Endothelial cell of umbilical vein (primary cell): Measurements from ENCODE around the gene ARHGAP45. TPM values are rescaled to one million over a fixed set of nuclear protein-coding genes. Genes with fewer than 3 reads are reported as not detected.
A peak's percentile ranks its signal among the peaks of the same experiment; 100 is the strongest.

Source experiments
- BruUV-seq: library from RNA; stranded (reverse); fragments of 400-500 nt; replicated peaks from 2 replicates; lab custom pipeline; 2021; lab: Mats Ljungman, UMichigan
- CTCF ChIA-PET: fragments of 300-600, 350-600 bp; sonication (Branson Sonifier 250); formaldehyde crosslinking; loops from one replicate; lab custom pipeline; 2021; ENCODE audit warnings: antibody characterized with exemption, inconsistent platforms; lab: Charles Lee
- POLR2A ChIA-PET: fragments of 300-600, 350-600 bp; sonication (Branson Sonifier 250); formaldehyde crosslinking; loops from one replicate; lab custom pipeline; 2021; ENCODE audit warnings: antibody characterized with exemption, inconsistent platforms; lab: Charles Lee
- DNase-seq: peaks from one replicate; pipeline ENCODE4 v3.0.0-alpha.2; 2011; ENCODE audit warnings: low read depth, low spot score
- FAIRE-seq: peaks from 2 replicates; lab custom pipeline; 2011; peaks lifted over from hg19 to GRCh38; lab: Jason Lieb, UNC
- H2AFZ ChIP-seq: 2 replicates; pipeline ENCODE4 v1.6.0; 2012; ENCODE audit warnings: low read depth, low read length, control low read depth, inconsistent platforms
- H3K27ac ChIP-seq: 2 replicates; pipeline ENCODE4 v1.5.1; 2011; ENCODE audit warnings: low read depth, mild to moderate bottlenecking, control low read depth, low read length, moderate library complexity; ENCODE audit not compliant: insufficient read depth
- H3K27me3 ChIP-seq, 2 experiments: 2 replicates each; pipeline versions ENCODE4 v1.6.0 to v1.6.1; 2011; ENCODE audit warnings: low read length in 2 of 2, mixed read lengths in 1 of 2; ENCODE audit not compliant: control insufficient read depth in 2 of 2, insufficient read depth in 2 of 2
- H3K36me3 ChIP-seq, 2 experiments: 2 replicates in 1 of 2; 3 replicates in 1 of 2; pipeline ENCODE4 v1.5.1; 2011; ENCODE audit warnings: low read length in 2 of 2, mild to moderate bottlenecking in 1 of 2, moderate library complexity in 1 of 2; ENCODE audit not compliant: control insufficient read depth in 2 of 2, insufficient read depth in 2 of 2; ENCODE audit errors: extremely low read depth in 1 of 2
- H3K4me1 ChIP-seq: 3 replicates; pipeline ENCODE4 v1.5.1; 2011; ENCODE audit warnings: mild to moderate bottlenecking, low read length; ENCODE audit not compliant: control insufficient read depth, insufficient read depth; ENCODE audit errors: extremely low read depth
- H3K4me2 ChIP-seq: 2 replicates; pipeline ENCODE4 v1.6.1; 2011; ENCODE audit warnings: low read length, control low read depth, mixed read lengths; ENCODE audit not compliant: insufficient read depth
- H3K4me3 ChIP-seq, 3 experiments: fragments of 200-600 bp in 1 of 3; sonication (generic), shearing (Covaris generic) in 1 of 3; replicated peaks in 1 of 3; 2 replicates each; pipeline ENCODE4 v1.5.1; 2011 to 2016; ENCODE audit warnings: control low read depth in 3 of 3, low read length in 3 of 3, mild to moderate bottlenecking in 2 of 3, inconsistent platforms in 1 of 3, low read depth in 1 of 3, moderate library complexity in 1 of 3; ENCODE audit not compliant: insufficient read depth in 1 of 3
- H3K79me2 ChIP-seq: 2 replicates; pipeline ENCODE4 v1.6.0; 2012; ENCODE audit warnings: low read length, inconsistent platforms; ENCODE audit not compliant: control insufficient read depth, insufficient read depth
- H3K9ac ChIP-seq: replicated peaks from 2 replicates; pipeline ENCODE3; 2011; ENCODE audit warnings: low read length, control low read depth; ENCODE audit not compliant: insufficient read depth; ENCODE audit errors: extremely low read depth
- H3K9me1 ChIP-seq: replicated peaks from 3 replicates; pipeline ENCODE4 v1.6.0; 2011; ENCODE audit warnings: mild to moderate bottlenecking, low read length; ENCODE audit not compliant: control insufficient read depth, insufficient read depth; ENCODE audit errors: extremely low read depth
- H3K9me3 ChIP-seq: replicated peaks from 2 replicates; pipeline ENCODE4 v1.5.1; 2012; ENCODE audit warnings: low read length, inconsistent platforms; ENCODE audit not compliant: control insufficient read depth, insufficient read depth
- H4K20me1 ChIP-seq: replicated peaks from 2 replicates; pipeline ENCODE3; 2011; ENCODE audit warnings: mild to moderate bottlenecking, low read length; ENCODE audit not compliant: control insufficient read depth, insufficient read depth; ENCODE audit errors: extremely low read depth
- EZH2 ChIP-seq: IDR thresholded peaks from 2 replicates; pipeline ENCODE4 v1.6.1; 2012; ENCODE audit warnings: borderline replicate concordance, low read depth, mild to moderate bottlenecking, moderate library complexity, low read length, inconsistent platforms; ENCODE audit not compliant: severe bottlenecking
- FOS ChIP-seq: IDR thresholded peaks from 2 replicates; pipeline ENCODE4 v1.6.1; 2011; ENCODE audit warnings: mild to moderate bottlenecking, low read length, moderate library complexity, borderline replicate concordance; ENCODE audit not compliant: insufficient read depth
- GATA2 ChIP-seq: IDR thresholded peaks from 2 replicates; pipeline ENCODE4 v1.7.0; 2011; ENCODE audit warnings: low read depth, mild to moderate bottlenecking, moderate library complexity, mixed read lengths, low read length; ENCODE audit not compliant: insufficient read length, insufficient read depth
- JUN ChIP-seq: IDR thresholded peaks from 2 replicates; pipeline ENCODE4 v1.6.1; 2011; ENCODE audit warnings: borderline replicate concordance, low read depth; ENCODE audit not compliant: insufficient read length, insufficient read depth
- MAX ChIP-seq: IDR thresholded peaks from 2 replicates; pipeline ENCODE4 v1.6.1; 2011; ENCODE audit not compliant: insufficient read depth, insufficient read length
- MYC ChIP-seq: IDR thresholded peaks from one replicate; pipeline ENCODE4 v1.6.1; 2011; ENCODE audit warnings: mild to moderate bottlenecking, low read depth, low read length
- POLR2A ChIP-seq: IDR thresholded peaks from 2 replicates; pipeline ENCODE4 v1.6.1; 2012; ENCODE audit warnings: low read depth, mild to moderate bottlenecking, control low read depth, low read length
- POLR2AphosphoS5 ChIP-seq: IDR thresholded peaks from 2 replicates; pipeline ENCODE4 v1.6.1; 2012; ENCODE audit warnings: low read depth, mild to moderate bottlenecking, control low read depth, low read length, moderate library complexity; ENCODE audit not compliant: insufficient read depth
- dilution Hi-C: fragments of 300-500 bp; cut with MboI; formaldehyde crosslinking; loops from one replicate; pipeline ENCODE4 v1.15.0; 2019; ENCODE audit warnings: low sequenced_read_pairs; ENCODE audit not compliant: extremely low pct_ligation_motif_present
- intact Hi-C: fragments of 100-400 bp; cut with micrococcal nuclease; formaldehyde crosslinking; loops from one replicate; pipeline ENCODE4 v1.10.0; 2022
- polyA plus RNA-seq, 4 experiments: library from polyadenylated mRNA; depleted of rRNA in 3 of 4; stranded (reverse) in 3 of 4; unstranded in 1 of 4; fragments of >200 nt; gene quantifications; 2 replicates each; pipeline versions ENCODE4 v1.2.1 to v1.2.3, GENCODE V29; 2011 to 2012; ENCODE audit warnings: missing spikeins in 1 of 4
- total RNA-seq: library from RNA; stranded (reverse); gene quantifications from 2 replicates; pipeline ENCODE4 v1.2.3, GENCODE V29; 2021
- TF ChIP-seq, protein P1 (sequence below), 2 donors: IDR thresholded peaks; 1 replicate in 1 of 2; 2 replicates in 1 of 2; pipeline ENCODE4 v1.5.1; 2011; ENCODE audit warnings: low read length in 2 of 2, mild to moderate bottlenecking in 2 of 2, moderate library complexity in 2 of 2, control low read depth in 1 of 2, inconsistent platforms in 1 of 2, low read depth in 1 of 2; ENCODE audit not compliant: insufficient read depth in 1 of 2; ENCODE audit errors: extremely low read depth in 1 of 2

Gene ARHGAP45
- total and polyA plus RNA-seq, 2 donors (not counting 3 experiments of a cell fraction or from before 2014, with no cell fraction given) = 7.5 to 10.4 TPM

- ChIA-PET CTCF (interaction anchor here (1.2 kb wide), 1 partner anchor 37 kb away, joined by 3 read pairs; no protein-coding TSS in a partner anchor), POLR2A (no interaction called here)
- H3K36me3 ChIP-seq = peaks cover 10 to 29% of the 10 kb centered on the region in 2 experiments
- H3K27me3 ChIP-seq = no peaks in the 10 kb centered on the region
- BruUV-seq = no TSS peak
- H4K20me1 ChIP-seq = no peaks in the 10 kb centered on the region
- no peak overlapping the region for H3K9ac ChIP-seq
- no peak overlapping the region for H3K4me2 ChIP-seq
- H2AFZ ChIP-seq = no peak overlapping the region
- peaks cover 19% of the 10 kb centered on the region for H3K4me1 ChIP-seq
- H3K79me2 ChIP-seq = peaks cover 18% of the 10 kb centered on the region
- H3K9me1 ChIP-seq = no peaks in the 10 kb centered on the region
- no peak for DNase-seq
- intact Hi-C loops (loop anchor here (10.0 kb wide), 1 partner anchor 172 kb away; no protein-coding TSS in a partner anchor), dilution Hi-C loops (no loop called here)
- no peak for FAIRE-seq
- no peak overlapping the region for H3K4me3 ChIP-seq
- no peaks in the 10 kb centered on the region for H3K9me3 ChIP-seq
- TF ChIP-seq, protein P1, sequence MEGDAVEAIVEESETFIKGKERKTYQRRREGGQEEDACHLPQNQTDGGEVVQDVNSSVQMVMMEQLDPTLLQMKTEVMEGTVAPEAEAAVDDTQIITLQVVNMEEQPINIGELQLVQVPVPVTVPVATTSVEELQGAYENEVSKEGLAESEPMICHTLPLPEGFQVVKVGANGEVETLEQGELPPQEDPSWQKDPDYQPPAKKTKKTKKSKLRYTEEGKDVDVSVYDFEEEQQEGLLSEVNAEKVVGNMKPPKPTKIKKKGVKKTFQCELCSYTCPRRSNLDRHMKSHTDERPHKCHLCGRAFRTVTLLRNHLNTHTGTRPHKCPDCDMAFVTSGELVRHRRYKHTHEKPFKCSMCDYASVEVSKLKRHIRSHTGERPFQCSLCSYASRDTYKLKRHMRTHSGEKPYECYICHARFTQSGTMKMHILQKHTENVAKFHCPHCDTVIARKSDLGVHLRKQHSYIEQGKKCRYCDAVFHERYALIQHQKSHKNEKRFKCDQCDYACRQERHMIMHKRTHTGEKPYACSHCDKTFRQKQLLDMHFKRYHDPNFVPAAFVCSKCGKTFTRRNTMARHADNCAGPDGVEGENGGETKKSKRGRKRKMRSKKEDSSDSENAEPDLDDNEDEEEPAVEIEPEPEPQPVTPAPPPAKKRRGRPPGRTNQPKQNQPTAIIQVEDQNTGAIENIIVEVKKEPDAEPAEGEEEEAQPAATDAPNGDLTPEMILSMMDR (IDR thresholded peaks at IDR 0.05; ENCODE audit: extremely low read depth in 1 of 2, insufficient read depth in 1 of 2, low read depth in 1 of 2, low read length in 2 of 2) = peak in 1 of 2 donors; percentile 3
- no peak for TF ChIP-seq POLR2A
- no peak overlapping the region for H3K27ac ChIP-seq
Observed at GRCh38 chr19:1106841-1107660, 40.1 kb downstream of the ARHGAP45 start.

DNA sequence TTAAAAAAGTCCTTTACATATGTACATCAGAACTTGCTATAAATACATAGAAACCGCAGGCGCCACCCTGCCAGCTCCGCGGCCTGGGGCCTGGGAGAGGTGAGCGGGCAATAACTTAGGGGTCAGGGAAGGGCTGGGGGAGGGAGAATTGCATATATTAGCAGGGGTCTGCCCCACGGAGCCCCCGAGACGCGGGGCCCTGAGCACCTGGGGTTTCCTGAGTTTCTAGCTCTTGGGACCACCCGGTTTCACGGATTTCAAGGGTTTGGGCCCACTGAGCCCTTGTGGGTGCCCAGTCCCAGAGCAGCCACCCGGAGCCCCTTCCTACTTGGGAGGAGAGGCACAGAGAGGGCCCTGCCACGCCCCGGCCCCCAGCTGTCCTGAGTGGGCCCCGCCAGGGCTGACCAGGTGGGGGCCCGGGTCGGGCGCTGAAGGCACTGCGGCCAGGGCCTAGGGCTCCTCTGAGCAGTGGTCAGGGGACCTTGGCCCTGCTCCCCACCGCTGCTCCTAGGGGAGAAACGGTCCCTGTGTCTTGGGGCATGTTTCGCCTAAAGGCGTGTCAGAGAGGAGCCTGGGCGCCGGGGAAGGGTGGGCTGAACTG is 40.8 kb downstream of the ARHGAP45 start:
- CTCF ChIA-PET = interaction anchor here (1.2 kb wide), 1 partner anchor 37 kb away, joined by 3 read pairs; no protein-coding TSS in a partner anchor
- DNase-seq (no peak), FAIRE-seq (no peak)
- H3K9me1 ChIP-seq = no peaks in the 10 kb centered on the region
- no peak overlapping the region for H3K27ac ChIP-seq
- no peak overlapping the region for H3K9ac ChIP-seq
- no peak overlapping the region for H3K4me2 ChIP-seq
- peaks cover 12% of the 10 kb centered on the region for H3K4me1 ChIP-seq
- intact Hi-C loops = loop anchor here (10.0 kb wide), 1 partner anchor 173 kb away; no protein-coding TSS in a partner anchor
- TF ChIP-seq MYC (no peak), MAX (no peak), EZH2 (no peak), POLR2AphosphoS5 (no peak), FOS (no peak), POLR2A (no peak), JUN (no peak), GATA2 (no peak)
- TF ChIP-seq, protein P1 (IDR thresholded peaks at IDR 0.05; ENCODE audit: extremely low read depth in 1 of 2, insufficient read depth in 1 of 2, low read depth in 1 of 2, low read length in 2 of 2) = no peak
- H3K27me3 ChIP-seq = no peaks in the 10 kb centered on the region
- H3K79me2 ChIP-seq = peaks cover 18% of the 10 kb centered on the region
- H4K20me1 ChIP-seq = no peaks in the 10 kb centered on the region
- no peak overlapping the region for H2AFZ ChIP-seq
- POLR2A ChIA-PET = no interaction called here
- no peaks in the 10 kb centered on the region for H3K9me3 ChIP-seq
- dilution Hi-C loops = no loop called here
- BruUV-seq = no TSS peak
- H3K36me3 ChIP-seq = peaks cover 11 to 33% of the 10 kb centered on the region in 2 experiments
- H3K4me3 ChIP-seq = no peak overlapping the region
